ENCODE results near the gene ALAS1.
"Not testable (repeated sequence)": the region's sequence is repeated elsewhere in the genome, so short reads cannot be mapped to it uniquely, and the experiment has no call there.

ALAS1 gene

DNA sequence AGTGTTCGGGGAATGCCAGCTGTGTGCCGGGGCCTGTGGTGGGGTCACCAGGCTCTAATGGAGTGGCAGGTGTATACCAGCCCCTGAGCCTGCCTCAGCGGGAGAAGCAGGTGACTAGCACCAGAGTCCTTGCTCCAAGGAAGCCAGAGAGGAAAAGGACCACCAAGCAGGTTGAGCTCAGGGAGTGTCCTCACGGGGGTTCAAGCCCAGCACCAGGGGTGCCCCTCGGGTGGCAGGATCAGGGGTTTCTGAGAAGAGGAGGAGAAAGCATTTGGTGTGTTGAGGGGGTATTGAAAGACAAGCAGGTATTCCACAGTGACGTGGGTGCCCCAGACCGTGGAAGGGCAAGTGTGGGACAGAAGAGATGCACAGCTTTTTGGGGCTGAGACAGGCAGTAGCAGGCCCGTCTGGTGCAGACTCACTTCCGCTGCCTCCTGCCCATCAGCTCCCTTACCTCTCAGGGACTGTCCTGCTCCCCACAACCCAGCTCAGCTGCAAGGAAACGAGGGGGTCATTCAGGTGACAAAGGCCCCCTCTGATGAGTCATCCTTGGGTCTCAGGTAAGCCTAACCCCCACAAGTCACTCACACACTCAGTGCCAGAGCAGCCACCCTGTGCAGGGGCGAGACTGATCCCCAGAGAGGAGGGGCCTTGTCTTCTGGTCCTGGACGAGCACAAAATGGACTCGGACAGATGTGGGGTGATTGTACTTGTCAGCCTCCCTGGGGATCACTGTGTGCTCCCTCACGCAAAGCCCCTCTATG lies 22.4 kb upstream of the ALAS1 start:
- ChIA-PET POLR2A (ENCODE audit: low non-redundant PET) (no interaction called here), CTCF (interaction anchor here (0.5 kb wide), 1 partner anchor 164 kb away, joined by 3 read pairs; no protein-coding TSS in a partner anchor)
- TF ChIP-seq, protein P1, sequence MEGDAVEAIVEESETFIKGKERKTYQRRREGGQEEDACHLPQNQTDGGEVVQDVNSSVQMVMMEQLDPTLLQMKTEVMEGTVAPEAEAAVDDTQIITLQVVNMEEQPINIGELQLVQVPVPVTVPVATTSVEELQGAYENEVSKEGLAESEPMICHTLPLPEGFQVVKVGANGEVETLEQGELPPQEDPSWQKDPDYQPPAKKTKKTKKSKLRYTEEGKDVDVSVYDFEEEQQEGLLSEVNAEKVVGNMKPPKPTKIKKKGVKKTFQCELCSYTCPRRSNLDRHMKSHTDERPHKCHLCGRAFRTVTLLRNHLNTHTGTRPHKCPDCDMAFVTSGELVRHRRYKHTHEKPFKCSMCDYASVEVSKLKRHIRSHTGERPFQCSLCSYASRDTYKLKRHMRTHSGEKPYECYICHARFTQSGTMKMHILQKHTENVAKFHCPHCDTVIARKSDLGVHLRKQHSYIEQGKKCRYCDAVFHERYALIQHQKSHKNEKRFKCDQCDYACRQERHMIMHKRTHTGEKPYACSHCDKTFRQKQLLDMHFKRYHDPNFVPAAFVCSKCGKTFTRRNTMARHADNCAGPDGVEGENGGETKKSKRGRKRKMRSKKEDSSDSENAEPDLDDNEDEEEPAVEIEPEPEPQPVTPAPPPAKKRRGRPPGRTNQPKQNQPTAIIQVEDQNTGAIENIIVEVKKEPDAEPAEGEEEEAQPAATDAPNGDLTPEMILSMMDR (conservative IDR thresholded peaks at IDR 0.05; ENCODE audit: low read depth): no peak
- peak overlapping the region; percentile 48 for H3K27ac ChIP-seq
- DNase-seq (ENCODE audit: low spot score): no peak

DNA sequence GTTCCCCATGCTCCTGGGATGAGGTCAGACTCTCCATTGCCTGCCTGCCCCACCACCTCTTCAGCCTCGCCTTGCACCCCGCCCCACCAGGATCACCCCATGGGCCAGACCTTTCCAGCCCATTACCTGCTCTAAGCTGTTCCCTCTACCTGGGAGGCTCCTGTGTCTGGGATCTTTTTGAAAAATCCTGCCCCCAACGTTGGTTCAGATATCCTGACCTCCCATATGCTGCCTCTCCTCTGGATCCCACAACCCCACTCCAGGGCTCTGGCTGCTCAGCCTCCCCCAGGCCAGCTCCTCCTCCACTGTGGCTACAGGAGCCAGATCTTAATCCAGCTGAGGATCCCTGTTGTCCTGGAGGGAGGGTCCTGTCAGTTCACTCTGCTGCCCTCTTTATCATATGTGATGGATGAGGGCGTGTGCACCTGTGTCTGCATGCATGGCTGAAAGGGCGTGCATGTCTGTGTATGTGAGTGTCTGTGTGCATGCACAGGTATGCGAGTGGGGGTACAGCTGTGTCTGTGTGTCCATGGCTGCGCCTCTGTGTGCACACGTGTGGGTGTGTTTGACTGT lies 21.7 kb upstream of the ALAS1 start:
- no peak for DNase-seq (ENCODE audit: low spot score)
- POLR2A ChIA-PET (ENCODE audit: low non-redundant PET): no interaction called here
- no peak overlapping the region for H3K27ac ChIP-seq
- TF ChIP-seq, protein P1 (conservative IDR thresholded peaks at IDR 0.05; ENCODE audit: low read depth): no peak
- CTCF ChIA-PET: no interaction called here

DNA sequence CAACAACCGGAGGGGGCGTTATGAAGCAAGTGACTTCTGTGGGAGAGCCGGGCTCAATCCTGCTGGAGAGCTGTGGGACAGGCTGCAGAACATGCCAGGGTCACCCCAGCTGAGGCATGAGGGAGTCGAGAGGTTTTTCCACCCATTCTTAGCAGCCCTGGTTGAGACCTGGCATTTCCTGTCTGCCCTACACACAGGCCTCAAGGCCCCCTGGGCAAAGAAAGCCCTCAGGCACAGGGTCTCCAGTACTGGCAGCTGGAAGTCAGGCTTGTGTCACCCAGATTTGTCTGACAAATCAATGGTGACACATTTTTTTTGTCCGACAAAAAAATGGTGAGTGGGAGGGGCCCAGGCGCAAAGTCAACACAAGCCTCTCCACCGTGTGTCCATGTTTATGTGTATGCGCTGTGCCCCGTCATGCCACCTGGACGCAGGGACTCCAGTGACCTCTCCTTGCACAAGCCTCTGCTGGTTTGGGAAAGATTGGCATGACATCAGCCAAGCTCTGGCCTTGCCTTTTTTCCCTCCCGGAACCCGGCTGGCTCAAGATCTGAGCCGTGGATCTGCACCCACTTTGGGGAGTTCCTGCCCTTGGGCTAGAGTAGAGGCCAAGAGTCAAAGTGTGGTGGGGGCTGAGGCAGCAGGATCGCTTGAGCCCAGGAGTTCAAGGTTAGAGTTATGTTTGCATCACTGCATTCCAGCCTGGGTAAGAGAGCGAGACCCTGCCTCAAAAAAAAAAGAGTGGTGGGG lies 20.8 kb upstream of the ALAS1 start:
- POLR2A ChIA-PET (ENCODE audit: low non-redundant PET): no interaction called here
- DNase-seq (ENCODE audit: low spot score): no peak
- TF ChIP-seq, protein P1 (conservative IDR thresholded peaks at IDR 0.05; ENCODE audit: low read depth): no peak
- H3K27ac ChIP-seq: peak overlapping the region; percentile 6; the same call in 1 of the 2 replicates
- CTCF ChIA-PET: interaction anchor here (0.5 kb wide), 1 partner anchor 141 kb away, joined by 4 read pairs; no protein-coding TSS in a partner anchor

DNA sequence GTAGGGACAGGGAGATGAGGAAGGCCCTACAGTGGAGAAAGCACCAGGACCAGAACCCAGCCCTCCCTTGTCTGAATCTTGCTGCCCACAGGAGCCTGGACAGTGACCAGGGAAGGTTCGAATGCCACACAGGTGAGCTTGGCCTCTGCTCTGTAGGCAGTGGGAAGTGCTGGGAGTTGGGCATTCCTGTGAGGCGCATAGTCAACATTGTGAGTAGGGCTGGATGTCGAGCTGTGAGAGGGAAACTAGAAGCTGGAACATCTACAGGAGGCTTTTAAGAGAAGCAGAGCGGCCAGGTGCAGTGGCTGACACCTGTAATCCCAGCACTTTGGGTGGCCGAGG lies 20.3 kb upstream of the ALAS1 start:
- POLR2A ChIA-PET (ENCODE audit: low non-redundant PET): no interaction called here
- no peak for DNase-seq (ENCODE audit: low spot score)
- H3K27ac ChIP-seq: 0 out of 2 replicates have a peak overlapping the region, but pooled peaks have one; percentile 6
- TF ChIP-seq, protein P1 (conservative IDR thresholded peaks at IDR 0.05; ENCODE audit: low read depth): no peak
- CTCF ChIA-PET: interaction anchor here (0.5 kb wide), 1 partner anchor 140 kb away, joined by 4 read pairs; no protein-coding TSS in a partner anchor

DNA sequence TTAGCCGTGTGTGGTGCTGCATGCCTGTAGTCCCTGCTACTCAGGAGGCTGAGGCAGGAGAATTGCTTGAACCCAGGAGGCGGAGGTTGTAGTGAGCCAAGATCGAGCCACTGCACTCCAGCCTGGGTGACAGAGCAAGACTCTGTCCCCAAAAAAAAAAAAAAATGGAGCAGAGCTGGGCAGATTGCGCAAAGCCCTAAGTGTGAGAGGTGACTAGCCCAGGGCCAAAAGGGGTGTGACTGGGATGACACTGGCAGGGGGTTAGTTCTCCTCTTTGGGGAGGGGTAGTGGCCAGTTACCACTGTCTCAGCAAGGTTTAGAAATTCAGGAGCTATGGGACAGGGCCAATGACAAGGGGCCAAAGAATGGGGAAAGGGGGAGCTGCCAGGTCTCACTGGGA lies 19.8 kb upstream of the ALAS1 start:
- POLR2A ChIA-PET (ENCODE audit: low non-redundant PET); H3K27ac ChIP-seq; DNase-seq (ENCODE audit: low spot score): not testable (repeated sequence)
- CTCF ChIA-PET: interaction anchor here (0.5 to 0.8 kb wide), 2 partner anchors 19 to 161 kb away, joined by 3 to 5 read pairs; no protein-coding TSS in a partner anchor

DNA sequence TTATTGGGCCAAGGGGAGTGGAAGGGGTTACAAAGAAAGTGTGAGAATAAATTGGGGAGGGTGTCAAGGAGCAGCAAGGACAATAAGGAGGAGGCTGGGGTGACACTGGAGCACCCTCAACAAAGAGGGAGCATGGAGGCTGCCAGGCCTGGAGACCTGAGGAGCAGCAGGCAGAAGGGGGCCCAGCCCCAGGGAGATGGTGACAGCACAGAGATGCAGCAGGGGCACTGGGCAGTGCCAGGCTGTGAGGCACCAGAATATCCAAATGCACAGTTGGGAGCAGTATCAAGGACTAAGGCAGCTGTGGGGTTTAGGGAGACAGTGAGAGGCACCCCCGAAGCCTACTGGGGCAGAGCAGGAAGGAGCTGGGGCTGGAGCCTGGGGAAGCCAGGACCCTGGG lies 19.4 kb upstream of the ALAS1 start:
- ChIA-PET CTCF (interaction anchor here (0.5 to 0.8 kb wide), 3 partner anchors 19 to 1518 kb away, joined by 3 to 5 read pairs (median 4); no protein-coding TSS in a partner anchor), POLR2A (ENCODE audit: low non-redundant PET) (no interaction called here)
- no peak overlapping the region for H3K27ac ChIP-seq
- TF ChIP-seq, protein P1 (conservative IDR thresholded peaks at IDR 0.05; ENCODE audit: low read depth): no peak
- DNase-seq (ENCODE audit: low spot score): no peak
